SK-N-SH treated with all-trans-retinoic acid at 6 μM for 48 hours (cell line): ENCODE measurements around the gene UGT1A9.
"Not testable (repeated sequence)": the region's sequence is repeated elsewhere in the genome, so short reads cannot be mapped to it uniquely, and the experiment has no call there.

ENCODE experiments used
- ARNTL ChIP-seq: fragments of 450-650 bp; formaldehyde crosslinking; IDR thresholded peaks from 2 replicates; pipeline ENCODE4 v1.5.0; 2020; ENCODE audit warnings: low read depth, mild to moderate bottlenecking, moderate library complexity, borderline replicate concordance
- CSDC2 ChIP-seq: fragments of 250-450 bp; sonication (Bioruptor Pico); IDR thresholded peaks from 2 replicates; pipeline ENCODE4 v1.5.0; 2020; ENCODE audit warnings: mild to moderate bottlenecking, moderate library complexity
- ISL1 ChIP-seq: fragments of 250-450 bp; sonication (Bioruptor Pico); IDR thresholded peaks from 2 replicates; pipeline ENCODE4 v2.1.2; 2022; ENCODE audit warnings: mild to moderate bottlenecking, moderate library complexity
- OSR1 ChIP-seq: fragments of 250-450 bp; sonication (Bioruptor Pico); IDR thresholded peaks from 2 replicates; pipeline ENCODE4 v1.8.0; 2022; ENCODE audit warnings: moderate library complexity, mild to moderate bottlenecking, inconsistent platforms
- SNAI2 ChIP-seq: fragments of 250-450 bp; sonication (Bioruptor Pico); IDR thresholded peaks from 2 replicates; pipeline ENCODE4 v1.5.0; 2020; ENCODE audit warnings: mild to moderate bottlenecking, moderate library complexity
- TCF4 ChIP-seq: fragments of 250-450 bp; sonication (Bioruptor Pico); IDR thresholded peaks from 2 replicates; pipeline ENCODE4 v1.8.0; 2021; ENCODE audit warnings: mild to moderate bottlenecking, moderate library complexity, borderline replicate concordance
- ZFP3 ChIP-seq: fragments of 250-450 bp; sonication (Bioruptor Pico); IDR thresholded peaks from 2 replicates; pipeline ENCODE4 v1.5.0; 2020; ENCODE audit warnings: mild to moderate bottlenecking, moderate library complexity
- ZFP30 ChIP-seq: fragments of 450-650 bp; formaldehyde crosslinking; IDR thresholded peaks from 2 replicates; pipeline ENCODE4 v1.5.0; 2022; ENCODE audit warnings: mild to moderate bottlenecking, moderate library complexity
- ZNF8 ChIP-seq: fragments of 450-650 bp; formaldehyde crosslinking; IDR thresholded peaks from 2 replicates; pipeline ENCODE4 v1.5.0; 2020; ENCODE audit warnings: mild to moderate bottlenecking, moderate library complexity
- TF ChIP-seq, protein P1 (sequence below): fragments of 250-450 bp; sonication (Bioruptor Pico); IDR thresholded peaks from 2 replicates; pipeline ENCODE4 v1.8.0; 2020; ENCODE audit warnings: mild to moderate bottlenecking, moderate library complexity, borderline replicate concordance
- TF ChIP-seq, protein P2 (sequence below): fragments of 250-450 bp; sonication (Bioruptor Pico); IDR thresholded peaks from 2 replicates; pipeline ENCODE4 v1.8.0; 2021; ENCODE audit warnings: low read depth, mild to moderate bottlenecking, moderate library complexity, borderline replicate concordance

DNA sequence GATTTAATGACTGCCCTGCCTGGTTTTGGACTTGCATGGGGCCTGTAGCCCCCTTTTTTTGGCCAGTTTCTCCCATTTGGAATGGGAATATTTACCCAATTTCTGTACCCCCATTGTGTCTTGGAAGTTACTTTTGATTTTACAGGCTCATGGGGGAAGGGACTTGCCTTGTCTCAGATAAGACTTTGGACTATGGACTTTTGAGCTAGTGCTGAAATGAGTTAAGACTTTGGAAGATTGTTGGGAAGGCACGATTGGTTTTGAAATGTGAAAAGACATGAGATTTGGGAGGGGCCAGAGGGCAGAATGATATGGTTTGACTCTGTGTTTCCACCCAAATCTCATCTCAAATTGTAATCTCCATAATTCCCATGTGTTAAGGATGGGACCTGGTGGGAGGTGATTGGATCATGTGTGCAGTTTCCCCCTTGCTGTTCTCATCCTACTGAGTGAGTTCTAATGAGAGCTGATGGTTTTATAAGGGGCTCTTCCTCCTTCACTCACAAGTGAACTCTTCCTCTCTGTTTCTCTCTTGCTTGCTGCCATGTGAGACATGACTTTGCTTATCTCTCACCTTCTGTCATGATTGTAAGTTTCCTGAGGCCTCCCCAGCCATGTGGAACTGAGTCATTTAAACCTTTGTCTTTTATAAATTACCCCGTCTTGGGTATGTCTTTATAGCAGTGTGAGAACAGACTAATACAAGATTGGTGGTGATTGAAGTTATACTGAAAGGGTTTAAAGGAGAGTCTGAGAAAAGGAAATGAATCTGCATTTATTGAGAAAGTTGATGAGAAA is 79.7 kb downstream of the UGT1A9 start:
- not testable (repeated sequence) for TF ChIP-seq ISL1, ARNTL, ZFP3, TCF4, ZNF8, SNAI2, CSDC2, OSR1, ZFP30 (CRISPR knock-in tag)
- TF ChIP-seq, protein P1, sequence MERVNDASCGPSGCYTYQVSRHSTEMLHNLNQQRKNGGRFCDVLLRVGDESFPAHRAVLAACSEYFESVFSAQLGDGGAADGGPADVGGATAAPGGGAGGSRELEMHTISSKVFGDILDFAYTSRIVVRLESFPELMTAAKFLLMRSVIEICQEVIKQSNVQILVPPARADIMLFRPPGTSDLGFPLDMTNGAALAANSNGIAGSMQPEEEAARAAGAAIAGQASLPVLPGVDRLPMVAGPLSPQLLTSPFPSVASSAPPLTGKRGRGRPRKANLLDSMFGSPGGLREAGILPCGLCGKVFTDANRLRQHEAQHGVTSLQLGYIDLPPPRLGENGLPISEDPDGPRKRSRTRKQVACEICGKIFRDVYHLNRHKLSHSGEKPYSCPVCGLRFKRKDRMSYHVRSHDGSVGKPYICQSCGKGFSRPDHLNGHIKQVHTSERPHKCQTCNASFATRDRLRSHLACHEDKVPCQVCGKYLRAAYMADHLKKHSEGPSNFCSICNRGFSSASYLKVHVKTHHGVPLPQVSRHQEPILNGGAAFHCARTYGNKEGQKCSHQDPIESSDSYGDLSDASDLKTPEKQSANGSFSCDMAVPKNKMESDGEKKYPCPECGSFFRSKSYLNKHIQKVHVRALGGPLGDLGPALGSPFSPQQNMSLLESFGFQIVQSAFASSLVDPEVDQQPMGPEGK (CRISPR knock-in tag): not testable (repeated sequence)
- TF ChIP-seq, protein P2, sequence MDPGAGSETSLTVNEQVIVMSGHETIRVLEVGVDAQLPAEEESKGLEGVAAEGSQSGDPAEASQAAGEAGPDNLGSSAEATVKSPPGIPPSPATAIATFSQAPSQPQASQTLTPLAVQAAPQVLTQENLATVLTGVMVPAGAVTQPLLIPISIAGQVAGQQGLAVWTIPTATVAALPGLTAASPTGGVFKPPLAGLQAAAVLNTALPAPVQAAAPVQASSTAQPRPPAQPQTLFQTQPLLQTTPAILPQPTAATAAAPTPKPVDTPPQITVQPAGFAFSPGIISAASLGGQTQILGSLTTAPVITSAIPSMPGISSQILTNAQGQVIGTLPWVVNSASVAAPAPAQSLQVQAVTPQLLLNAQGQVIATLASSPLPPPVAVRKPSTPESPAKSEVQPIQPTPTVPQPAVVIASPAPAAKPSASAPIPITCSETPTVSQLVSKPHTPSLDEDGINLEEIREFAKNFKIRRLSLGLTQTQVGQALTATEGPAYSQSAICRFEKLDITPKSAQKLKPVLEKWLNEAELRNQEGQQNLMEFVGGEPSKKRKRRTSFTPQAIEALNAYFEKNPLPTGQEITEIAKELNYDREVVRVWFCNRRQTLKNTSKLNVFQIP (CRISPR knock-in tag): not testable (repeated sequence)
